Activated T-cell treated with anti-CD3 and anti-CD28 coated beads, Interleukin-2, amount 50 U/mL, for 24 hours (primary cell): ENCODE results near the gene BCAR1.
A peak's percentile ranks its signal among the peaks of the same experiment; 100 is the strongest.

Source experiments
- DNase-seq: peaks from one replicate; pipeline ENCODE4 v3.0.0-alpha.2; 2020
- H3K27ac Mint-ChIP-seq: 2 replicates; pipeline ENCODE4 v1.8.0; 2020; ENCODE audit warnings: mild to moderate bottlenecking, mixed read lengths
- H3K27me3 Mint-ChIP-seq: 2 replicates; pipeline ENCODE4 v1.8.0; 2020; ENCODE audit warnings: mixed read lengths
- H3K36me3 Mint-ChIP-seq: 2 replicates; pipeline ENCODE4 v1.8.0; 2020; ENCODE audit warnings: low read depth, mixed read lengths
- H3K4me1 Mint-ChIP-seq: 2 replicates; pipeline ENCODE4 v1.8.0; 2020; ENCODE audit warnings: low read depth, mixed read lengths
- H3K4me3 Mint-ChIP-seq: 2 replicates; pipeline ENCODE4 v1.8.0; 2020; ENCODE audit warnings: mild to moderate bottlenecking, moderate library complexity, mixed read lengths
- H3K9me3 Mint-ChIP-seq: 2 replicates; pipeline ENCODE4 v1.8.0; 2020; ENCODE audit warnings: mixed read lengths

BCAR1 gene, protein sequence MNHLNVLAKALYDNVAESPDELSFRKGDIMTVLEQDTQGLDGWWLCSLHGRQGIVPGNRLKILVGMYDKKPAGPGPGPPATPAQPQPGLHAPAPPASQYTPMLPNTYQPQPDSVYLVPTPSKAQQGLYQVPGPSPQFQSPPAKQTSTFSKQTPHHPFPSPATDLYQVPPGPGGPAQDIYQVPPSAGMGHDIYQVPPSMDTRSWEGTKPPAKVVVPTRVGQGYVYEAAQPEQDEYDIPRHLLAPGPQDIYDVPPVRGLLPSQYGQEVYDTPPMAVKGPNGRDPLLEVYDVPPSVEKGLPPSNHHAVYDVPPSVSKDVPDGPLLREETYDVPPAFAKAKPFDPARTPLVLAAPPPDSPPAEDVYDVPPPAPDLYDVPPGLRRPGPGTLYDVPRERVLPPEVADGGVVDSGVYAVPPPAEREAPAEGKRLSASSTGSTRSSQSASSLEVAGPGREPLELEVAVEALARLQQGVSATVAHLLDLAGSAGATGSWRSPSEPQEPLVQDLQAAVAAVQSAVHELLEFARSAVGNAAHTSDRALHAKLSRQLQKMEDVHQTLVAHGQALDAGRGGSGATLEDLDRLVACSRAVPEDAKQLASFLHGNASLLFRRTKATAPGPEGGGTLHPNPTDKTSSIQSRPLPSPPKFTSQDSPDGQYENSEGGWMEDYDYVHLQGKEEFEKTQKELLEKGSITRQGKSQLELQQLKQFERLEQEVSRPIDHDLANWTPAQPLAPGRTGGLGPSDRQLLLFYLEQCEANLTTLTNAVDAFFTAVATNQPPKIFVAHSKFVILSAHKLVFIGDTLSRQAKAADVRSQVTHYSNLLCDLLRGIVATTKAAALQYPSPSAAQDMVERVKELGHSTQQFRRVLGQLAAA

DNA sequence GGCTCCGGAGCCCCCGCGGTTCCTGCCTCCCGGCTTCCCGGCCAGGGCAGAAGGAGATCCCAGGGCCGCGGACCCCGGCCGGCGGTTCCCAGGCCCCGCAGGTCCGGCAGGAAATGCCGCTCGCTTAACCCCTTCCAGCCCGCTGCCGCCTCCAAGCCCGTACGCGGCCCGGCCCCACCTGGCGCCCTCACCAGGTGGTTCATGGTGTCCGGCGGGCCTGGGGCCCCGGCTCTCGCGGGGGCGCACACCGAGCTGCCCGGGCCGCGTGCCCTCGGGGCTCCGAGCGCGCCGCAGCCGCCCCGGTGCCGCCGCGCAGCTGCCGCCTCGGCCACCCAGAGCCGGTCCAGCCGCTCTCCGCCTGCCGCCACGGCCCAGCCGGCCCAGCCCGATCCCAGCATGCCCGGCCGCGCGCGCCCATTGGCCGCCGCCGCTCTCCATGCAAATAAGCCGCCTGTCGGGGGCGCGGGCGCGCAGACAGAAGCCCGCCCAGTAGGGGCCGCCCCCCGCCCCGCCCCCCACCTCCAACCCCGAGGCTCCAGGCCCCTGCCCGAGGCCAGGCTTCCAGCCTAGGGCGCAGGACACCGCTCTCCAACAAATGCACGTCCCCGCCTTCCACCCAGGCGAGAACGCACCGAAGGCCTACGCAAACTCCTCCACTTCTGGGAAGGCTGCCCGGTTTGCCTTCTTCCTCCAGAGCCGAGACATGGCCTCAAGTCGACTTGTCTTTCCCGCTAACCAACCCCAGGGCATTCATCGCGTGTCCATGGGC is at the start of gene BCAR1:
TSS of gene BCAR1 (minus strand) at position 345 of the 769 bp plus-strand sequence. CDS start at position 203, 142 bp downstream.
- Mint-ChIP-seq H3K4me3 (peak within 1 kb of the TSS; percentile 67), H3K36me3 (no peaks in the 10 kb centered on the region), H3K4me1 (peaks cover 12% of the 10 kb centered on the region)

DNA sequence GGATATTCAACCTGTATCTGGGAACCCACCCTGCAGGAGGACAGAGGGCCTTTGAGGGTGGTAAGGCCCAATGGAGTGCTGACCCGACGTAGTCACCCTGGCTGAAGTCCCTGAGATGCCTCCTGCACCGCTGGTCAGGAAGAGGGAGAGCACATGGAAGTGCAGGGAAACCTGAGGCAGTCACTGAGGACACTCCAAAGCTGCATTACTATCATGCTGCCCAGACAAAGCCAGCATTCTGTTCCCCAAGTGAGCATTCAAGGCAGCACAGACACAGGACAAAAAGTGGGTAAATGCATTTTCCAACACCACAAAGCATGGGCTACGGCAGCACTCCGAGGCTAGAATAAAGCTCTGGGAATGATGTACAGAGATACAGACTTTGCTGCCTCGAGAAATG is 46.8 kb upstream of the BCAR1 start:
- no peaks in the 10 kb centered on the region for H3K9me3 Mint-ChIP-seq
- H3K36me3 Mint-ChIP-seq: peaks cover 74% of the 10 kb centered on the region
- H3K27me3 Mint-ChIP-seq: no peaks in the 10 kb centered on the region
- no peak for DNase-seq
- no peaks in the 10 kb centered on the region for H3K4me1 Mint-ChIP-seq
- no peak overlapping the region for H3K27ac Mint-ChIP-seq
- H3K4me3 Mint-ChIP-seq: no peak overlapping the region

More for the DNA sequence above, at the start of gene BCAR1:
- H3K9me3 Mint-ChIP-seq: no peaks in the 10 kb centered on the region
- peak; percentile 58 for DNase-seq
- peaks cover 50% of the 10 kb centered on the region for H3K27me3 Mint-ChIP-seq
- no peak within 1 kb of the TSS for H3K27ac Mint-ChIP-seq

DNA sequence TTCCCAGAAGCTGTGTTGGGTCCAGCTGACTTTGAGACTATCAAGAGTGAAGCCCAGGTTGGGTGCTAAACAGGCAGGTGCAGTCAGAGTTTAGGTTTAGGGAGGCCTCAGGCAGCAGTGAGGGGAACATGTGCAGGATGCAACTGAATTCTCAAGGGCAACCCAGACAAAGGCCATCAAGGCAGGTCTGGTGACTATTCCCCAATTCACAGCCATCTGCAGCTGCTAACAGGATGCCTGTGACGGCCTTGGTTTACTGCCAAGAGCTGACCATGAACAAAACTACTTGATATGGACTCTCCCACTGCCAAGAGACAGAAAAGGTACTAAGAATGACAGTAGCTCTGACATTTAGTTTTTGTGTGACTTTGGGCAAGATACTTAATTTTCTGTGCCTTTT is 45.2 kb upstream of the BCAR1 start:
- Mint-ChIP-seq H3K9me3 (no peaks in the 10 kb centered on the region), H3K36me3 (peaks cover 81% of the 10 kb centered on the region), H3K27ac (no peak overlapping the region), H3K4me3 (no peak overlapping the region), H3K4me1 (no peaks in the 10 kb centered on the region), H3K27me3 (no peaks in the 10 kb centered on the region)
- no peak for DNase-seq

DNA sequence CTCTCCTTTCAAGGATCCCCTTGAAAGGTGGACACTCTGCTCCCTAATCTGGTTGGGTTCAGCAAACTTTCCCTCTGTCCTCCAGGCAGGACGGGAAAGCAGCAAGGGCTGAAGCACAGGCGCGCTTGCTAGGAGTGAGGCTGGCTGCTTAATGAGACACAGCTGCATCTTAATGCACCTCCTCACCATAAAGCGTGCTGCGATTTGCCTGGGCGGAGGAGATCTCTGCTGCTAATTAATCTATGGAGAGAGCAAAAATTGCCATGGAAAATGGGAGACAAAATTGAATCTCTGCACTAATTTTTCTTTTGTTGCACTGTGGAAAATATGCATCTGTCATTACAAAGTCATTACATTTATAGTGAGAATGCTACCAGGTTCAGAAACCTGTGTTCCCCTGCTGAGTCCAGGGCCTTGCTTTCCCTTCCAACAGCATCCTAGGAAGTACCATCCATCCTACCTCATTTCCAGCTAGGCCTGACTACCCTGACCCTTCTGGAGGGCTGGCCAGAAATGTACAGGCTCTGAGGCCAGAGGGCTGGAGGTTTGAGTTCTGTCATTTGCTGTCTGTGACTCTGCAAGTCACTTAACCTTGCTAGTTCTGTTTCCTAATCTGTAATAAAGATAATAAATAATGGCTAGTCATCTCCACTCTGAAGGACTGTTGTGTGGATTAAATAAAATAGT is 43.5 kb upstream of the BCAR1 start:
- H3K9me3 Mint-ChIP-seq: no peaks in the 10 kb centered on the region
- no peaks in the 10 kb centered on the region for H3K27me3 Mint-ChIP-seq
- peaks cover 78% of the 10 kb centered on the region for H3K36me3 Mint-ChIP-seq
- H3K27ac Mint-ChIP-seq: no peak overlapping the region
- H3K4me3 Mint-ChIP-seq: no peak overlapping the region
- DNase-seq: no peak
- no peaks in the 10 kb centered on the region for H3K4me1 Mint-ChIP-seq

DNA sequence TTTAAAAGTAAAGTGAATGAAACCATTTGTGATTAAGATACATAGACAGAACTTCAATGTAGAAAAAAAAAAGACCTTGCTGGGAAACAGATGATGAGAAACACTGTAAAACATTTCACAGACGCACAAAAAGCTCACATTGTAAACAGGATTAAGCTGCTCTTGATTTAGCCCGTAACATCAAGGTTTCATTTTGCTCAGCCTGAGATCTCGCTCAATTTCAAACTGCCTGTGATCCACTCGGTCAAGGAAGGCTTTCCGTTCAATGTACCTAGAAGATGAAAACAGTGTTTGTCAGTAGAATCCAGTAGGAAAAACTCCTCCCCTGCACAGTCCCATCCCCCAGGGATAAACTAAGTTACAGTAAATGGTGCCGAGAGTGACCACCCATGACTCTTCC is 42.3 kb upstream of the BCAR1 start:
- peaks cover 76% of the 10 kb centered on the region for H3K36me3 Mint-ChIP-seq
- no peak overlapping the region for H3K27ac Mint-ChIP-seq
- no peak for DNase-seq
- peaks cover 7% of the 10 kb centered on the region for H3K4me1 Mint-ChIP-seq
- H3K27me3 Mint-ChIP-seq: peaks cover under 1% of the 10 kb centered on the region
- no peaks in the 10 kb centered on the region for H3K9me3 Mint-ChIP-seq
- H3K4me3 Mint-ChIP-seq: no peak overlapping the region

DNA sequence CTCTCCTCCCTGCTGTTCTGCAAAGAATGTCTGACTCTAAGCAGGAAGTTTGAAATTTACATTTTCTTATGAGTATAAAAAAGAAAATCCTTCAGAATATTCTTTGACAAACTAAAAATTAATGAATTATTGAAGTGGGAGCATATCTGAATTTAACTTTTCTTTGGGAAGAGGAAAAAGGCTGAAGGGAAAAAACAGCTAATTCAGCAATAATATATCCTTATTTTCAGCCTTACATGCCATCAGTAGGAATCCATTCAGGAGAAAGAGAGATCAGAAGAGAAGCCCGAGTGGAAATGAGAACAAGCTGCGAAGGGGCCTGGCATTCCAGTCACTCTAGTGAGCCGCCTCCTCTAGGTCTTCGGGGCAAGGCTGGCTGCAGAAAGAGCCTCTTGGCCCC is 41.7 kb upstream of the BCAR1 start:
- Mint-ChIP-seq H3K27me3 (peaks cover 5% of the 10 kb centered on the region), H3K9me3 (no peaks in the 10 kb centered on the region), H3K36me3 (peaks cover 74% of the 10 kb centered on the region)

DNA sequence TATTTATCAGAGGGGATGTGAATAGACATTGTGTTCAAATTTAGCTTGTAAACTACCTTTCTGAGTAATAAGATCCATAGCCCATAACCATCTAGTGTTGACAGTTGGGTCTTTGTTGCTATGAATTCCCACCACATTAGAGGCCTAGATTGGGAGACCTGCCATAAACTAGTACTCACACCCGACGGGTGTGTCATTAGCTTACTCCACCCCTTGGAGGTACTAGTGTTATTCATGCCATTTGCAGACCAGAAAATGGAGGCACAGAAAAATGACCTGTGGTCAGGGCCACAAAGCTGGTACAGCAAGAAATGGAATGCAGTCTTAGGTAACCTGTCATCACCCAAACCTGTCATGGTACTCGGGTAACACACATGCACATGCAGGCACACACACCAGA is 41.3 kb upstream of the BCAR1 start:
- no peak overlapping the region for H3K4me3 Mint-ChIP-seq
- H3K27me3 Mint-ChIP-seq: peaks cover 5% of the 10 kb centered on the region
- H3K36me3 Mint-ChIP-seq: peaks cover 69% of the 10 kb centered on the region
- DNase-seq: no peak
- peaks cover 15% of the 10 kb centered on the region for H3K4me1 Mint-ChIP-seq
- H3K27ac Mint-ChIP-seq: no peak overlapping the region
- H3K9me3 Mint-ChIP-seq: no peaks in the 10 kb centered on the region

More for the DNA sequence above, 41.7 kb upstream of the BCAR1 start:
- DNase-seq: no peak
- Mint-ChIP-seq H3K27ac (no peak overlapping the region), H3K4me3 (no peak overlapping the region), H3K4me1 (peaks cover 13% of the 10 kb centered on the region)

DNA sequence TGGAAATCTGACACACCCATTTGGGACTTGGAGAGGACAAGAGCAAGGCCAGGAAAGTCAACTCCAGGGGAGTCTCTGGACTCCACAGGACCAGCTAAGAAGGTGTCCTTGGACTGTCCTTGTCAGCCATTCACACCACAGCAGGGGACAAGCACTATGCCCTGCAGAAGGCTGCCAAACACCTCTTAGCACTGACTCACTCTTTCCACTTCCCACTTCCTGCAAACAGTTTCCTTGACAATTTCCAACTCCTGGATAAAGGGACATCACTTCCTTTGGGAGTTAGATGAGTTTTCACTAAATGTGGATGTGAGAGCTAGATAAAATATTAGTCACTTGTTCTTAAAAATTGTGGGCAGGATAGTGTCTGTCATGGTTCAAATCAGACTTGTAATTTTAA is 37.8 kb upstream of the BCAR1 start:
- no peak overlapping the region for H3K27ac Mint-ChIP-seq
- H3K4me3 Mint-ChIP-seq: no peak overlapping the region
- peaks cover 9% of the 10 kb centered on the region for H3K27me3 Mint-ChIP-seq
- DNase-seq: no peak
- H3K9me3 Mint-ChIP-seq: no peaks in the 10 kb centered on the region
- H3K36me3 Mint-ChIP-seq: peaks cover 62% of the 10 kb centered on the region
- peaks cover 15% of the 10 kb centered on the region for H3K4me1 Mint-ChIP-seq

DNA sequence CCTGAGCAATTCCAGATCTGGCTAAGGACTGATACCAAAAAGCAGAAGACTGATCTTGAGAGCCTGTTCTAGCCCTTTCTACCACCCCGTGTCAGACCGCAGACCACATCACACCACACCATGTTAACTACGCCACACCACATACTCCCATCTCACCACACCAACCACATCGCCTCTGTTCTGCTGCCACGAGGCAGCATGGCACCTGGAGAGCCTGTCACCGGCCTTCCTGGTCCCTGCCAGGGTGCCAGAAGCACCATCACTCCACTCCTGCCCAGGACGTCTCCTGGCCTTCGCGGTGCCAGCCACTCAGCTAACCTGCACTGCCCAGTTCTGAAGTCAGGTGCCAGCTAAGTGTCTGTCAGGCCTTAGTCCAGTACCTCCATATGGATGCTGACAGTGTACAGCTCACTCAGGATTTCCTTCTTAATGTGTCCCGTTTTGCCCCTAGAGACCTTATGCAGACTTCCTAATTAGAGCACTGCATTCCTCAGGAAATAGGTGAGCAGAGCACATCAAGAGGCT is 37.2 kb upstream of the BCAR1 start:
- peak overlapping the region; percentile 9 for H3K4me3 Mint-ChIP-seq
- no peaks in the 10 kb centered on the region for H3K9me3 Mint-ChIP-seq
- peaks cover 15% of the 10 kb centered on the region for H3K4me1 Mint-ChIP-seq
- H3K27ac Mint-ChIP-seq: peak overlapping the region; percentile 75
- H3K27me3 Mint-ChIP-seq: peaks cover 9% of the 10 kb centered on the region
- H3K36me3 Mint-ChIP-seq: peaks cover 57% of the 10 kb centered on the region
- DNase-seq: peak; percentile 60

DNA sequence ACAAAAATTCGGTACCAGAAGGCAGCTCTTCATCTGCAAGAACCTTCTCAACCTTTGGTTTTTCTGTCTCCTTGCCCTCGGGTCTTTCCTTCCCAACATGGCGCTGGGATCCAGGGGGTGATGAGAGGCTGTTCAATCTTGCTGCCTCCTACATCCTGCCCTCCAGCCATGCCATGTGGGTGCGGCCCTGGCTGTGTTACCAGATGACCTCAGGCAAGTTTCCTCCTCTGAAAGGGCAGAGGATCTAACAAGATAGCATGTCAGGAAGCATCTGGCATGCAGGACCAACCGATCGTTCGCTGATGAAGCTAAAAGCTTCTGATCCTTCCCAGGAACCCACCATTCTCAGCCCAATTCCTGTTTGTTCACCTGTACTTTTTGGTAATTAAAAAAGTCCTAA is 36.8 kb upstream of the BCAR1 start:
- Mint-ChIP-seq H3K36me3 (peaks cover 53% of the 10 kb centered on the region), H3K4me1 (peaks cover 15% of the 10 kb centered on the region), H3K27ac (peak overlapping the region; percentile 75), H3K4me3 (no peak overlapping the region), H3K27me3 (peaks cover 9% of the 10 kb centered on the region), H3K9me3 (no peaks in the 10 kb centered on the region)
- no peak for DNase-seq

DNA sequence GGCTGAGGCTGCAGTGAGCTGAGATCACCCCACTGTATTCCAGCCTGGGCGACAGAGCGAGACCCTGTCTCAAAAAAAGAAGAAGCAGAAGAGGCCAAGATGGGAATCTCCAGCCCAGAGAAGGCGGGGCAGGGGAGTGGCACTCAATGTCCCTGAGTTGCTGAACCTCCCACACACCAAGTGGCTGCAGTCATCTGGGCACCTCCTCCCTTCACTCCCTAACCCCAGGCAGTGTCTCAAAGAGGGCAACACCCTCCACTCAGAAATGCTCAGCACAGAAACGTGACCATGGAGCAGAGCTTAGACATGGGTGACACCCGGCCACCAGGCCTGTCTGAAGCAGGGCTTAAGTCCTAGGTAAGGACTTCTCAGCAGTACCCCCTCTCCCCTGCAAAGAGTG is 36.3 kb upstream of the BCAR1 start:
- Mint-ChIP-seq H3K27ac (no peak overlapping the region), H3K36me3 (peaks cover 49% of the 10 kb centered on the region), H3K9me3 (no peaks in the 10 kb centered on the region), H3K4me3 (no peak overlapping the region), H3K4me1 (peaks cover 15% of the 10 kb centered on the region), H3K27me3 (peaks cover 9% of the 10 kb centered on the region)
- DNase-seq: no peak

DNA sequence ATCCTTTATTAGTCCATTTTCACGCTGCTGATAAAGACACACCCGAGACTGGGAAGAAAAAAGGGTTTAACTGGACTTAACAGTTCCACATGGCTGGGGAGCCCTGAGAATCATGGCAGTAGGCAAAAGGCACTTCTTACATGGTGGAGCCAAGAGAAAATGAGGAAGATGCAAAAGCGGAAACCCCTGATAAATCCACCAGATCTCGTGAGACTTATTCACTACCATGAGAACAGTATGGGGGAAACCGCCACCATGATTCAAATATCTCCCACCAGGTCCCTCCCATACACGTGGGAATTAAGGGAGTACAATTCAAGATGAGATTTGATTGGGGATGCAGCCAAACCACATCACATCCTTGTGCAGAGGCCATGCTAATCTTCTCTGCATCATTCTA is 35.0 kb upstream of the BCAR1 start:
- H3K36me3 Mint-ChIP-seq: peaks cover 36% of the 10 kb centered on the region
- DNase-seq: no peak
- H3K4me1 Mint-ChIP-seq: peaks cover 15% of the 10 kb centered on the region
- peaks cover 9% of the 10 kb centered on the region for H3K27me3 Mint-ChIP-seq
- H3K27ac Mint-ChIP-seq: no peak overlapping the region
- no peaks in the 10 kb centered on the region for H3K9me3 Mint-ChIP-seq
- H3K4me3 Mint-ChIP-seq: no peak overlapping the region

DNA sequence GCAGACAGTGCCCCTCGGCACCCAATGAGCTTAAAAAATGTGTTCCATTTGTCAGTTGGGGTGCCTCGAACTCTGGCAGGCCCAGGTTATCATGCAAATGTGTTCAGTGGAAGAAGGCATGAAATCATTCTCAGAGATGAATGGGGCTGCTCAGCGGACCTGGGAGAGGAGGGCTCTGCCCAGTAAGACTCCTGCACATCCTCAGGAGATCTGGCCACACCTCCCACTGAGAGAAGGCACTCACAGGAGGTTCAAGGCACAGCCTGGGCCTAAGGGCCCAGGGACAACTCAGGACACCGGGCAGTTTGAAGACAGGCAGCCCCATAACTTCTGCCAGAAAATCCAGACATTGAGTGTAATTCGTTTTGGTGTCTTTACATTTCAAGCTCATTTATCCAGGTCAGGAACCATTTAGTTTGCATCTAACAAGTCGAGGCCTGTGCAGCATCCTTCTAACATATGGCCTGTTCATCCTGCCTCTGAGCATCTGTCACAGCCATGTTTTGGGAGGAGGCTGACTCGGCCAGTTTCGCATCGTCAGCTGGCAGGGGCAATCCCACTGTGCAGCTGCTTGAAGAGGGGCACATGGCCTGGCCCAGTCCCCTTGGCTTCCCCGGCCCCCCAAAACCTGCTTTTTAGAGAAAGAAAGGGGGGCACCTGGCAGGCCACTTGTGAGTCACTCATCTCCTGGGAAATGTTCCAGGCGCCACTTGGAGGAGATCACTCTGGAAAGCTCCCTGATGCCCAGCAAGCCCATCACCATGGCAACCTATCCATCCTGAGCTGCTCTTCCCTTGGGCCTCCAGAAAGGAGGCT is 31.2 kb upstream of the BCAR1 start:
- DNase-seq: no peak
- Mint-ChIP-seq H3K9me3 (no peaks in the 10 kb centered on the region), H3K4me1 (no peaks in the 10 kb centered on the region), H3K27ac (no peak overlapping the region), H3K27me3 (peaks cover 12% of the 10 kb centered on the region), H3K36me3 (peaks cover 13% of the 10 kb centered on the region), H3K4me3 (no peak overlapping the region)
